SK-N-SH (cell line): Measurements from ENCODE around the gene AIRE. TPM values are rescaled to one million over a fixed set of nuclear protein-coding genes. Genes with fewer than 3 reads are reported as not detected.

ENCODE experiments used
- CTCF ChIA-PET: fragments of 300-600, 350-600 bp; formaldehyde crosslinking; extraction: SDS; loops from one replicate; lab custom pipeline; 2021; lab: Yijun Ruan, JAX
- POLR2A ChIA-PET: fragments of 350-600 bp; sonication (Branson Sonifier 250); formaldehyde crosslinking; extraction: SDS; loops from one replicate; lab custom pipeline; 2020; ENCODE audit warnings: antibody characterized with exemption, inconsistent platforms; lab: Yijun Ruan, JAX
- DNase-seq: peaks from one replicate; pipeline ENCODE4 v3.0.0; 2012
- H2AFZ ChIP-seq: fragments of 200-600 bp; sonication (generic); 2 replicates; pipeline ENCODE4 v1.8.1; 2016; ENCODE audit warnings: antibody characterized with exemption, mild to moderate bottlenecking, low read depth
- H3F3A ChIP-seq: fragments of 200-600 bp; sonication (generic); replicated peaks from 2 replicates; pipeline ENCODE3; 2016; ENCODE audit warnings: antibody characterized with exemption, mild to moderate bottlenecking; ENCODE audit not compliant: insufficient read depth
- H3K27ac ChIP-seq, 2 experiments: fragments of 200-500 bp in 1 of 2; fragments of 200-600 bp in 1 of 2; sonication (Bioruptor generic) in 1 of 2; sonication (generic), shearing (Covaris generic) in 1 of 2; 2 replicates each; pipeline versions ENCODE4 v1.5.1 to v1.6.1; 2014 to 2016; ENCODE audit warnings: low read depth in 2 of 2, inconsistent platforms in 1 of 2, low read length in 1 of 2, mild to moderate bottlenecking in 1 of 2, mixed read lengths in 1 of 2
- H3K27me3 ChIP-seq: fragments of 200-600 bp; sonication (generic), shearing (Covaris generic); 2 replicates; pipeline ENCODE4 v1.6.1; 2016; ENCODE audit warnings: mixed run types; ENCODE audit not compliant: insufficient read depth
- H3K36me3 ChIP-seq, 2 experiments: fragments of 200-500 bp in 1 of 2; fragments of 200-600 bp in 1 of 2; sonication (Bioruptor generic) in 1 of 2; sonication (generic) in 1 of 2; replicated peaks in 1 of 2; 2 replicates each; pipeline versions ENCODE3 to v1.5.1; 2014 to 2016; ENCODE audit warnings: low read length in 1 of 2, mild to moderate bottlenecking in 1 of 2; ENCODE audit not compliant: insufficient read depth in 2 of 2, control insufficient read depth in 1 of 2
- H3K4me1 ChIP-seq, 2 experiments: fragments of 200-500 bp in 1 of 2; fragments of 200-600 bp in 1 of 2; sonication (Bioruptor generic) in 1 of 2; sonication (generic), shearing (Covaris generic) in 1 of 2; 2 replicates each; pipeline versions ENCODE4 v1.5.1 to v1.6.1; 2014 to 2016; ENCODE audit warnings: low read depth in 1 of 2, low read length in 1 of 2, mixed run types in 1 of 2; ENCODE audit not compliant: insufficient read depth in 2 of 2, control insufficient read depth in 1 of 2
- H3K4me2 ChIP-seq: fragments of 200-600 bp; sonication (generic), shearing (Covaris generic); 2 replicates; pipeline ENCODE4 v1.6.1; 2017; ENCODE audit warnings: mixed run types
- H3K4me3 ChIP-seq, 2 experiments: fragments of 200-500 bp in 1 of 2; fragments of 200-600 bp in 1 of 2; sonication (Bioruptor generic) in 1 of 2; sonication (generic), shearing (Covaris generic) in 1 of 2; 2 replicates each; pipeline versions ENCODE4 v1.5.1 to v1.8.1; 2014 to 2016; ENCODE audit warnings: low read depth in 2 of 2, inconsistent platforms in 1 of 2, low read length in 1 of 2, mild to moderate bottlenecking in 1 of 2, mixed read lengths in 1 of 2, moderate library complexity in 1 of 2
- H3K79me2 ChIP-seq: fragments of 200-600 bp; sonication (generic); 2 replicates; pipeline ENCODE4 v1.8.1; 2017; ENCODE audit warnings: mild to moderate bottlenecking; ENCODE audit not compliant: insufficient read depth
- H3K9ac ChIP-seq: fragments of 200-600 bp; sonication (generic); 2 replicates; pipeline ENCODE4 v1.6.1; 2017; ENCODE audit warnings: mixed run types
- H3K9me2 ChIP-seq: fragments of 200-600 bp; sonication (generic); 2 replicates; pipeline ENCODE4 v1.6.1; 2017; ENCODE audit warnings: mixed run types
- H3K9me3 ChIP-seq: fragments of 200-600 bp; sonication (generic); 2 replicates; pipeline ENCODE4 v1.6.1; 2017; ENCODE audit warnings: mixed run types, mild to moderate bottlenecking, moderate library complexity
- H4K20me1 ChIP-seq: fragments of 200-600 bp; sonication (generic); 2 replicates; pipeline ENCODE4 v1.6.1; 2017; ENCODE audit warnings: mild to moderate bottlenecking, mixed run types; ENCODE audit not compliant: insufficient read depth
- CHD2 ChIP-seq: fragments of 150-350 bp; IDR thresholded peaks from 2 replicates; pipeline ENCODE4 v1.6.1; 2018; ENCODE audit warnings: low read length; ENCODE audit not compliant: partially characterized antibody
- EZH2phosphoT487 ChIP-seq: fragments of 200-600 bp; sonication (generic); IDR thresholded peaks from 2 replicates; pipeline ENCODE4 v1.6.1; 2017; ENCODE audit warnings: low read depth, mixed run types, mild to moderate bottlenecking, antibody characterized with exemption, moderate library complexity, borderline replicate concordance
- FOXM1 ChIP-seq: IDR thresholded peaks from 2 replicates; pipeline ENCODE4 v1.4.0; 2012; ENCODE audit warnings: low read depth, mild to moderate bottlenecking
- GATA2 ChIP-seq: sonication (generic); formaldehyde crosslinking; IDR thresholded peaks from 2 replicates; pipeline ENCODE4 v1.5.0; 2020; ENCODE audit warnings: mild to moderate bottlenecking, missing genetic modification reagents
- NRF1 ChIP-seq: IDR thresholded peaks from 2 replicates; pipeline ENCODE4 v1.6.1; 2012; ENCODE audit warnings: low read depth, mild to moderate bottlenecking, low read length
- POLR2AphosphoS5 ChIP-seq: IDR thresholded peaks from 2 replicates; pipeline ENCODE4 v1.6.1; 2012; ENCODE audit warnings: low read depth, low read length
- RAD21 ChIP-seq: IDR thresholded peaks from 2 replicates; pipeline ENCODE4 v1.6.1; 2012; ENCODE audit warnings: mild to moderate bottlenecking, low read length
- RFX5 ChIP-seq: IDR thresholded peaks from 2 replicates; pipeline ENCODE4 v1.6.1; 2012; ENCODE audit warnings: mild to moderate bottlenecking, improper control_type of control experiment, low read length
- RXRA ChIP-seq: IDR thresholded peaks from 2 replicates; pipeline ENCODE4 v1.4.0; 2012; ENCODE audit warnings: low read depth, mild to moderate bottlenecking, borderline replicate concordance
- SMC3 ChIP-seq: IDR thresholded peaks from 2 replicates; pipeline ENCODE4 v1.6.1; 2012; ENCODE audit warnings: low read depth, low read length, improper control_type of control experiment
- TEAD4 ChIP-seq: IDR thresholded peaks from 2 replicates; pipeline ENCODE4 v1.4.0; 2012; ENCODE audit warnings: mild to moderate bottlenecking, borderline replicate concordance; ENCODE audit not compliant: insufficient read depth
- YY1 ChIP-seq: IDR thresholded peaks from 2 replicates; pipeline ENCODE4 v1.4.0; 2012; ENCODE audit warnings: low read depth, mild to moderate bottlenecking
- WGBS: methylation state at CpG from one replicate; pipeline ENCODE4 v1.1.6; 2017; ENCODE audit warnings: low lambda C conversion rate; 5-methylcytosine and 5-hydroxymethylcytosine counted together
- polyA plus RNA-seq, 3 experiments: library from polyadenylated mRNA; depleted of rRNA; stranded (reverse); fragments of >200 nt; gene quantifications; 2 replicates each; pipeline ENCODE4 v1.2.3, GENCODE V29; 2012
- TF ChIP-seq, protein P1 (sequence below): IDR thresholded peaks from 2 replicates; pipeline ENCODE4; 2012
- TF ChIP-seq, protein P2 (sequence below): fragments of 200-600 bp; sonication (generic); IDR thresholded peaks from 2 replicates; pipeline ENCODE4 v1.6.1; 2017; ENCODE audit warnings: antibody characterized with exemption, mild to moderate bottlenecking, moderate library complexity
- TF ChIP-seq, protein P3 (sequence below): fragments of 150-350 bp; IDR thresholded peaks from 2 replicates; pipeline ENCODE4 v1.6.1; 2016; ENCODE audit warnings: mild to moderate bottlenecking, low read depth, low read length
- TF ChIP-seq, protein P4 (sequence below): IDR thresholded peaks from 2 replicates; pipeline ENCODE4 v1.6.1; 2012; ENCODE audit warnings: mild to moderate bottlenecking, low read depth, low read length, moderate library complexity
- TF ChIP-seq, protein P5 (sequence below): fragments of 150-350 bp; IDR thresholded peaks from 2 replicates; pipeline ENCODE4 v1.6.1; 2017; ENCODE audit warnings: antibody characterized with exemption, low read length, low read depth, borderline replicate concordance
- TF ChIP-seq, protein P6 (sequence below): IDR thresholded peaks from 2 replicates; pipeline ENCODE4 v1.4.0; 2012; ENCODE audit warnings: low read depth, borderline replicate concordance

AIRE gene
- polyA plus RNA-seq, 1 of the 3 experiments (the other 2 are of a cell fraction) = not detected

DNA sequence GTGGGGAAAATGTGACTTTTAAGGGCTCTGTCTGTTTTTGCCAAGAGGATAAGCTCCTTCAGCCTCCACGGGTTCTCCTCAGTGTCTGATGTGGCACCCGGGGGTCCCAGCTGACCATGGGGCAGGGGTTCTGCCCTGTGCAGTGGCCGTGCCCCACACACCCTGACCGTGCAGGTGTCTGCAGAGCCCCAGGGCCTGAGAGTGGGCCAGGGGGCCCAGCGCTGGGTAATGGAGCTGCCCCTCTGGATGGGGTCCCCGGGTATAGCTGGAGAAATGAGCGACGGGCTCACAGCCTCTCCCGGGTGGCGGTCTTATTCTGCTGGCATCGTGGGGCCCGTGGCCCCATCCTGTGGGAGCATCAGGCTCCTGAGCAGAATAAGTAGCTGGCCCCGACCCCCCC, 11.2 kb downstream of the AIRE start:
- POLR2A ChIA-PET = no interaction called here
- Histone ChIP-seq H3K9me2 (no peaks in the 10 kb centered on the region), H3K4me3 (no peak overlapping the region), H3F3A (no peaks in the 10 kb centered on the region), H3K79me2 (peaks cover 18% of the 10 kb centered on the region), H3K27ac (no peak overlapping the region), H2AFZ (no peak overlapping the region), H3K27me3 (no peaks in the 10 kb centered on the region), H3K9me3 (no peaks in the 10 kb centered on the region), H3K9ac (no peak overlapping the region), H3K4me1 (peaks cover 3 to 16% of the 10 kb centered on the region in 2 experiments; a peak in 1 of 4 replicates), H4K20me1 (peaks cover 14% of the 10 kb centered on the region), H3K4me2 (no peak overlapping the region)
- no peak for DNase-seq
- 29% methylated on average over 3 of the region's 13 CpGs for WGBS
- CTCF ChIA-PET = interaction anchor here (0.6 to 1.9 kb wide), 30 partner anchors 9 to 490 kb away, joined by 3 to 21 read pairs (median 3); partner anchors contain the start of gene CFAP410
- no peak for TF ChIP-seq CHD2
- no peak for TF ChIP-seq EZH2phosphoT487
- TF ChIP-seq FOXM1 = no peak
- TF ChIP-seq, protein P1, sequence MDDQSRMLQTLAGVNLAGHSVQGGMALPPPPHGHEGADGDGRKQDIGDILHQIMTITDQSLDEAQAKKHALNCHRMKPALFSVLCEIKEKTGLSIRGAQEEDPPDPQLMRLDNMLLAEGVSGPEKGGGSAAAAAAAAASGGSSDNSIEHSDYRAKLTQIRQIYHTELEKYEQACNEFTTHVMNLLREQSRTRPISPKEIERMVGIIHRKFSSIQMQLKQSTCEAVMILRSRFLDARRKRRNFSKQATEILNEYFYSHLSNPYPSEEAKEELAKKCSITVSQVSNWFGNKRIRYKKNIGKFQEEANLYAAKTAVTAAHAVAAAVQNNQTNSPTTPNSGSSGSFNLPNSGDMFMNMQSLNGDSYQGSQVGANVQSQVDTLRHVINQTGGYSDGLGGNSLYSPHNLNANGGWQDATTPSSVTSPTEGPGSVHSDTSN = no peak
- TF ChIP-seq TEAD4 = no peak
- TF ChIP-seq, protein P2, sequence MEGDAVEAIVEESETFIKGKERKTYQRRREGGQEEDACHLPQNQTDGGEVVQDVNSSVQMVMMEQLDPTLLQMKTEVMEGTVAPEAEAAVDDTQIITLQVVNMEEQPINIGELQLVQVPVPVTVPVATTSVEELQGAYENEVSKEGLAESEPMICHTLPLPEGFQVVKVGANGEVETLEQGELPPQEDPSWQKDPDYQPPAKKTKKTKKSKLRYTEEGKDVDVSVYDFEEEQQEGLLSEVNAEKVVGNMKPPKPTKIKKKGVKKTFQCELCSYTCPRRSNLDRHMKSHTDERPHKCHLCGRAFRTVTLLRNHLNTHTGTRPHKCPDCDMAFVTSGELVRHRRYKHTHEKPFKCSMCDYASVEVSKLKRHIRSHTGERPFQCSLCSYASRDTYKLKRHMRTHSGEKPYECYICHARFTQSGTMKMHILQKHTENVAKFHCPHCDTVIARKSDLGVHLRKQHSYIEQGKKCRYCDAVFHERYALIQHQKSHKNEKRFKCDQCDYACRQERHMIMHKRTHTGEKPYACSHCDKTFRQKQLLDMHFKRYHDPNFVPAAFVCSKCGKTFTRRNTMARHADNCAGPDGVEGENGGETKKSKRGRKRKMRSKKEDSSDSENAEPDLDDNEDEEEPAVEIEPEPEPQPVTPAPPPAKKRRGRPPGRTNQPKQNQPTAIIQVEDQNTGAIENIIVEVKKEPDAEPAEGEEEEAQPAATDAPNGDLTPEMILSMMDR = no peak
- no peak for TF ChIP-seq RAD21
- TF ChIP-seq POLR2AphosphoS5 = no peak
- TF ChIP-seq, protein P3, sequence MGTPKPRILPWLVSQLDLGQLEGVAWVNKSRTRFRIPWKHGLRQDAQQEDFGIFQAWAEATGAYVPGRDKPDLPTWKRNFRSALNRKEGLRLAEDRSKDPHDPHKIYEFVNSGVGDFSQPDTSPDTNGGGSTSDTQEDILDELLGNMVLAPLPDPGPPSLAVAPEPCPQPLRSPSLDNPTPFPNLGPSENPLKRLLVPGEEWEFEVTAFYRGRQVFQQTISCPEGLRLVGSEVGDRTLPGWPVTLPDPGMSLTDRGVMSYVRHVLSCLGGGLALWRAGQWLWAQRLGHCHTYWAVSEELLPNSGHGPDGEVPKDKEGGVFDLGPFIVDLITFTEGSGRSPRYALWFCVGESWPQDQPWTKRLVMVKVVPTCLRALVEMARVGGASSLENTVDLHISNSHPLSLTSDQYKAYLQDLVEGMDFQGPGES = no peak
- TF ChIP-seq, protein P4, sequence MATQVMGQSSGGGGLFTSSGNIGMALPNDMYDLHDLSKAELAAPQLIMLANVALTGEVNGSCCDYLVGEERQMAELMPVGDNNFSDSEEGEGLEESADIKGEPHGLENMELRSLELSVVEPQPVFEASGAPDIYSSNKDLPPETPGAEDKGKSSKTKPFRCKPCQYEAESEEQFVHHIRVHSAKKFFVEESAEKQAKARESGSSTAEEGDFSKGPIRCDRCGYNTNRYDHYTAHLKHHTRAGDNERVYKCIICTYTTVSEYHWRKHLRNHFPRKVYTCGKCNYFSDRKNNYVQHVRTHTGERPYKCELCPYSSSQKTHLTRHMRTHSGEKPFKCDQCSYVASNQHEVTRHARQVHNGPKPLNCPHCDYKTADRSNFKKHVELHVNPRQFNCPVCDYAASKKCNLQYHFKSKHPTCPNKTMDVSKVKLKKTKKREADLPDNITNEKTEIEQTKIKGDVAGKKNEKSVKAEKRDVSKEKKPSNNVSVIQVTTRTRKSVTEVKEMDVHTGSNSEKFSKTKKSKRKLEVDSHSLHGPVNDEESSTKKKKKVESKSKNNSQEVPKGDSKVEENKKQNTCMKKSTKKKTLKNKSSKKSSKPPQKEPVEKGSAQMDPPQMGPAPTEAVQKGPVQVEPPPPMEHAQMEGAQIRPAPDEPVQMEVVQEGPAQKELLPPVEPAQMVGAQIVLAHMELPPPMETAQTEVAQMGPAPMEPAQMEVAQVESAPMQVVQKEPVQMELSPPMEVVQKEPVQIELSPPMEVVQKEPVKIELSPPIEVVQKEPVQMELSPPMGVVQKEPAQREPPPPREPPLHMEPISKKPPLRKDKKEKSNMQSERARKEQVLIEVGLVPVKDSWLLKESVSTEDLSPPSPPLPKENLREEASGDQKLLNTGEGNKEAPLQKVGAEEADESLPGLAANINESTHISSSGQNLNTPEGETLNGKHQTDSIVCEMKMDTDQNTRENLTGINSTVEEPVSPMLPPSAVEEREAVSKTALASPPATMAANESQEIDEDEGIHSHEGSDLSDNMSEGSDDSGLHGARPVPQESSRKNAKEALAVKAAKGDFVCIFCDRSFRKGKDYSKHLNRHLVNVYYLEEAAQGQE = no peak
- no peak for TF ChIP-seq NRF1
- TF ChIP-seq YY1 = no peak
- TF ChIP-seq GATA2 (CRISPR knock-in tag) = no peak
- TF ChIP-seq RXRA = no peak
- TF ChIP-seq, protein P5, sequence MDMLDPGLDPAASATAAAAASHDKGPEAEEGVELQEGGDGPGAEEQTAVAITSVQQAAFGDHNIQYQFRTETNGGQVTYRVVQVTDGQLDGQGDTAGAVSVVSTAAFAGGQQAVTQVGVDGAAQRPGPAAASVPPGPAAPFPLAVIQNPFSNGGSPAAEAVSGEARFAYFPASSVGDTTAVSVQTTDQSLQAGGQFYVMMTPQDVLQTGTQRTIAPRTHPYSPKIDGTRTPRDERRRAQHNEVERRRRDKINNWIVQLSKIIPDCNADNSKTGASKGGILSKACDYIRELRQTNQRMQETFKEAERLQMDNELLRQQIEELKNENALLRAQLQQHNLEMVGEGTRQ = no peak
- no peak for TF ChIP-seq SMC3
- TF ChIP-seq, protein P6, sequence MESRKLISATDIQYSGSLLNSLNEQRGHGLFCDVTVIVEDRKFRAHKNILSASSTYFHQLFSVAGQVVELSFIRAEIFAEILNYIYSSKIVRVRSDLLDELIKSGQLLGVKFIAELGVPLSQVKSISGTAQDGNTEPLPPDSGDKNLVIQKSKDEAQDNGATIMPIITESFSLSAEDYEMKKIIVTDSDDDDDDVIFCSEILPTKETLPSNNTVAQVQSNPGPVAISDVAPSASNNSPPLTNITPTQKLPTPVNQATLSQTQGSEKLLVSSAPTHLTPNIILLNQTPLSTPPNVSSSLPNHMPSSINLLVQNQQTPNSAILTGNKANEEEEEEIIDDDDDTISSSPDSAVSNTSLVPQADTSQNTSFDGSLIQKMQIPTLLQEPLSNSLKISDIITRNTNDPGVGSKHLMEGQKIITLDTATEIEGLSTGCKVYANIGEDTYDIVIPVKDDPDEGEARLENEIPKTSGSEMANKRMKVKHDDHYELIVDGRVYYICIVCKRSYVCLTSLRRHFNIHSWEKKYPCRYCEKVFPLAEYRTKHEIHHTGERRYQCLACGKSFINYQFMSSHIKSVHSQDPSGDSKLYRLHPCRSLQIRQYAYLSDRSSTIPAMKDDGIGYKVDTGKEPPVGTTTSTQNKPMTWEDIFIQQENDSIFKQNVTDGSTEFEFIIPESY = no peak
- no peak for TF ChIP-seq RFX5
- TF ChIP-seq, all 33 proteins: peak for 0
- H3K36me3 ChIP-seq = no peaks in the 10 kb centered on the region
